A673 (cell line): Measurements from ENCODE around the gene GAS2L3. TPM values are rescaled to one million over a fixed set of nuclear protein-coding genes. Genes with fewer than 3 reads are reported as not detected.

ENCODE experiments used
- Bru-seq: library from RNA; stranded (reverse); fragments of 400-500 nt; gene quantifications from one replicate; lab custom pipeline; 2021; lab: Mats Ljungman, UMichigan
- BruChase-seq, 2 experiments: library from RNA; stranded (reverse); fragments of 400-500 nt; gene quantifications; one replicate each; lab custom pipeline; 2021; lab: Mats Ljungman, UMichigan
- BruUV-seq: library from RNA; stranded (reverse); fragments of 400-500 nt; replicated peaks from 2 replicates; lab custom pipeline; 2021; lab: Mats Ljungman, UMichigan
- CTCF ChIA-PET: fragments of 300-600 bp; sonication (Branson Sonifier 250); formaldehyde crosslinking; loops from one replicate; lab custom pipeline; 2022; ENCODE audit warnings: antibody characterized with exemption; lab: Charles Lee
- POLR2A ChIA-PET: fragments of 300-600 bp; sonication (Branson Sonifier 250); formaldehyde crosslinking; loops from one replicate; lab custom pipeline; 2022; ENCODE audit warnings: antibody characterized with exemption; ENCODE audit not compliant: low non-redundant PET; lab: Charles Lee
- DNase-seq: peaks from one replicate; pipeline ENCODE4 v3.0.0-alpha.2; 2015; ENCODE audit warnings: low spot score
- H3K27ac ChIP-seq: fragments of 200-600 bp; sonication (generic); 2 replicates; pipeline ENCODE4 v1.5.1; 2016; ENCODE audit warnings: mixed run types, low read depth, mild to moderate bottlenecking, mixed read lengths, antibody characterized with exemption, low read length; ENCODE audit not compliant: poor library complexity, severe bottlenecking
- H3K27me3 ChIP-seq: fragments of 200-600 bp; sonication (generic); replicated peaks from 2 replicates; pipeline ENCODE4 v1.6.1; 2017; ENCODE audit warnings: mixed run types, low read depth, mild to moderate bottlenecking, mixed read lengths, antibody characterized with exemption, low read length; ENCODE audit not compliant: insufficient read depth, poor library complexity
- H3K36me3 ChIP-seq: fragments of 200-600 bp; sonication (generic); 2 replicates; pipeline ENCODE4 v1.6.1; 2016; ENCODE audit warnings: mixed run types, mild to moderate bottlenecking, mixed read lengths, antibody characterized with exemption, low read length; ENCODE audit not compliant: insufficient read depth, poor library complexity, severe bottlenecking
- H3K4me1 ChIP-seq: fragments of 200-600 bp; sonication (generic); 2 replicates; pipeline ENCODE4 v1.6.1; 2017; ENCODE audit warnings: mixed run types, mild to moderate bottlenecking, mixed read lengths, antibody characterized with exemption, low read length; ENCODE audit not compliant: insufficient read depth, poor library complexity, severe bottlenecking
- H3K4me3 ChIP-seq: fragments of 200-600 bp; sonication (generic); 2 replicates; pipeline ENCODE4 v1.5.1; 2016; ENCODE audit warnings: low read depth, mixed run types, mild to moderate bottlenecking, mixed read lengths, low read length; ENCODE audit not compliant: poor library complexity, severe bottlenecking
- H3K9me3 ChIP-seq: fragments of 200-600 bp; sonication (generic); 2 replicates; pipeline ENCODE4 v1.6.1; 2016; ENCODE audit warnings: mixed run types, low read depth, mild to moderate bottlenecking, mixed read lengths, antibody characterized with exemption, low read length; ENCODE audit not compliant: poor library complexity, severe bottlenecking
- CTCF ChIP-seq: fragments of 300-800, 200-600 bp; sonication (generic); conservative IDR thresholded peaks from 2 replicates; pipeline ENCODE4 v1.5.1; 2017; ENCODE audit warnings: low read depth, mild to moderate bottlenecking, antibody characterized with exemption, low read length, moderate library complexity, mixed read lengths
- EZH2 ChIP-seq: fragments of 200-600 bp; sonication (generic); IDR thresholded peaks from 2 replicates; pipeline ENCODE4 v1.6.1; 2017; ENCODE audit warnings: borderline replicate concordance, low read depth, mild to moderate bottlenecking, mixed read lengths, antibody characterized with exemption, low read length; ENCODE audit not compliant: poor library complexity, severe bottlenecking
- intact Hi-C: fragments of 100-400 bp; cut with micrococcal nuclease; formaldehyde crosslinking; loops from one replicate; pipeline ENCODE4 v1.10.0; 2022; ENCODE audit not compliant: unreplicated experiment
- long read RNA-seq: library from polyadenylated mRNA; stranded (forward); transcript quantifications from one replicate; pipeline ENCODE4 v2.0.0, GENCODE V29; 2022
- total RNA-seq: library from RNA; stranded (reverse); gene quantifications from 2 replicates; pipeline ENCODE4 v1.2.3, GENCODE V29; 2021

Gene GAS2L3
- total RNA-seq, result 44.8 and 46.3 TPM in 2 replicates
- percentile 80 among the genes with signal in this experiment for Bru-seq, nascent RNA
- BruChase-seq, experiment 1, labeled RNA remaining after a 2-hour chase, result percentile 83 among the genes with signal in this experiment
- BruChase-seq, experiment 2, labeled RNA remaining after a 6-hour chase, result percentile 72 among the genes with signal in this experiment
- long read RNA-seq, partial matches to known transcripts, result 0 of 5 reads
- long read RNA-seq, other reads (novel, unspliced or antisense), result 5 of 5 reads

GRCh38 chr12:100573292-100574186, at the start of gene GAS2L3:
Gene GAS2L3, plus strand, starts transcription at chr12:100573684. Its CDS starts 21,221 bp downstream, at chr12:100594905.
- ChIA-PET CTCF (no interaction called here), POLR2A (no interaction called here)
- Histone ChIP-seq H3K27ac (peak within 1 kb of the TSS; percentile 68), H3K36me3 (no peaks in the 10 kb centered on the region), H3K4me1 (peaks cover 8% of the 10 kb centered on the region), H3K4me3 (peak within 1 kb of the TSS; percentile 85), H3K27me3 (no peaks in the 10 kb centered on the region), H3K9me3 (no peaks in the 10 kb centered on the region)
- intact Hi-C loops, result loop anchor here (5.0 kb wide), 1 partner anchor 431 kb away; the partner anchor contains the start of gene BLTP3B
- BruUV-seq, result no TSS peak
- peak; percentile 85 for DNase-seq
- no peak for TF ChIP-seq CTCF
- TF ChIP-seq EZH2, result no peak

- ChIA-PET CTCF (no interaction called here), POLR2A (no interaction called here)
- H3K4me3 ChIP-seq, result no peak overlapping the region
- DNase-seq, result no peak
- H3K36me3 ChIP-seq, result no peaks in the 10 kb centered on the region
- BruUV-seq, result no TSS peak
- intact Hi-C loops, result no loop called here
- peaks cover 4% of the 10 kb centered on the region for H3K27me3 ChIP-seq
- no peaks in the 10 kb centered on the region for H3K9me3 ChIP-seq
- no peaks in the 10 kb centered on the region for H3K4me1 ChIP-seq
- no peak overlapping the region for H3K27ac ChIP-seq
- TF ChIP-seq CTCF, result no peak
- TF ChIP-seq EZH2, result no peak
These were observed 45.5 kb upstream of the GAS2L3 start for GRCh38 chr12:100528034-100528433.

GRCh38 chr12:100528471-100529127, 44.9 kb upstream of the GAS2L3 start:
- peaks cover 6% of the 10 kb centered on the region for H3K27me3 ChIP-seq
- H3K4me1 ChIP-seq, result no peaks in the 10 kb centered on the region
- ChIA-PET CTCF (no interaction called here), POLR2A (no interaction called here)
- intact Hi-C loops, result no loop called here
- BruUV-seq, result no TSS peak
- no peaks in the 10 kb centered on the region for H3K36me3 ChIP-seq
- no peak overlapping the region for H3K4me3 ChIP-seq
- DNase-seq, result no peak
- no peak overlapping the region for H3K27ac ChIP-seq
- no peaks in the 10 kb centered on the region for H3K9me3 ChIP-seq
- TF ChIP-seq EZH2, result no peak
- TF ChIP-seq CTCF, result no peak
